Stimulated activated naive B cell treated with anti-CD40 and anti-IgM and Interleukin-4, amounts not matched to agents 10 μg/mL and 1 μg/mL and 100 μg/mL, for 72 hours (primary cell): ENCODE measurements around the gene MGAT4A.
"Not testable (repeated sequence)": the region's sequence is repeated elsewhere in the genome, so short reads cannot be mapped to it uniquely, and the experiment has no call there.

ENCODE experiments used
- ATAC-seq, 2 donors: fragments of 150-1000 bp; cut with Tn5 transposase; replicated peaks; 2 replicates each; pipeline ENCODE4 v1.10.0; 2021; ENCODE audit warnings: moderate library complexity in 1 of 2
- DNase-seq: peaks from one replicate; pipeline ENCODE4 v3.0.0; 2021
- H3K27ac Mint-ChIP-seq: one replicate; pipeline ENCODE4 v1.8.0; 2022; ENCODE audit warnings: mild to moderate bottlenecking, mixed read lengths
- H3K27me3 Mint-ChIP-seq, 2 donors: one replicate each; pipeline ENCODE4 v1.8.0; 2022; ENCODE audit warnings: mixed read lengths in 2 of 2
- H3K36me3 Mint-ChIP-seq, 2 donors: one replicate each; pipeline ENCODE4 v1.8.0; 2022; ENCODE audit warnings: mixed read lengths in 2 of 2, mild to moderate bottlenecking in 1 of 2
- H3K4me1 Mint-ChIP-seq, 2 donors: one replicate each; pipeline ENCODE4 v1.8.0; 2022; ENCODE audit warnings: mixed read lengths in 2 of 2, mild to moderate bottlenecking in 1 of 2
- H3K4me3 Mint-ChIP-seq, 2 donors: one replicate each; pipeline ENCODE4 v1.8.0; 2022; ENCODE audit warnings: mild to moderate bottlenecking in 2 of 2, mixed read lengths in 2 of 2, moderate library complexity in 1 of 2
- H3K9me3 Mint-ChIP-seq, 2 donors: one replicate each; pipeline ENCODE4 v1.8.0; 2022; ENCODE audit warnings: mixed read lengths in 2 of 2, mild to moderate bottlenecking in 1 of 2

The MGAT4A gene

DNA sequence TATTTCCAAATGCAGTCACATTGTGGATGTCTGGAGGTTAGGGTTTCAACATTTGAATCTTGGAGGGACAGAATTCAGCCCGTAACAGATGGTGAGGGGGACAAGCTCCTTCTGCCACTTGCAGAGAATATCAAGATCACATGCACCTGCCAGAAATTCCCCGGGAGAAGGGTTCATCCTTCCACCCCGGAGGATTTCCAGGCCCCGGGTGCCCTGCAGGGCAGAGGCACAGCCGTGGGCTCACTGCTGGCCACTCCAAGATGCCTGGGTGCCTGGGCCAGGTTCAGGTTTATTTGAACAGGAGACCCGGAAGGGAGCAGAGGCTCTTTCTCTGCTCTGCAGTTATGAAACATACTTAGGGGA is 38.2 kb upstream of the MGAT4A start:
- peaks cover 0 to 1% of the 10 kb centered on the region in 2 donors for H3K9me3 Mint-ChIP-seq
- no peak overlapping the region for H3K4me3 Mint-ChIP-seq
- DNase-seq: no peak
- ATAC-seq: no peak
- peaks cover 34 to 41% of the 10 kb centered on the region in 2 donors for H3K4me1 Mint-ChIP-seq
- no peak overlapping the region for H3K27ac Mint-ChIP-seq
- peaks cover 0 to 4% of the 10 kb centered on the region in 2 donors for H3K36me3 Mint-ChIP-seq
- peaks cover 52 to 73% of the 10 kb centered on the region in 2 donors for H3K27me3 Mint-ChIP-seq

DNA sequence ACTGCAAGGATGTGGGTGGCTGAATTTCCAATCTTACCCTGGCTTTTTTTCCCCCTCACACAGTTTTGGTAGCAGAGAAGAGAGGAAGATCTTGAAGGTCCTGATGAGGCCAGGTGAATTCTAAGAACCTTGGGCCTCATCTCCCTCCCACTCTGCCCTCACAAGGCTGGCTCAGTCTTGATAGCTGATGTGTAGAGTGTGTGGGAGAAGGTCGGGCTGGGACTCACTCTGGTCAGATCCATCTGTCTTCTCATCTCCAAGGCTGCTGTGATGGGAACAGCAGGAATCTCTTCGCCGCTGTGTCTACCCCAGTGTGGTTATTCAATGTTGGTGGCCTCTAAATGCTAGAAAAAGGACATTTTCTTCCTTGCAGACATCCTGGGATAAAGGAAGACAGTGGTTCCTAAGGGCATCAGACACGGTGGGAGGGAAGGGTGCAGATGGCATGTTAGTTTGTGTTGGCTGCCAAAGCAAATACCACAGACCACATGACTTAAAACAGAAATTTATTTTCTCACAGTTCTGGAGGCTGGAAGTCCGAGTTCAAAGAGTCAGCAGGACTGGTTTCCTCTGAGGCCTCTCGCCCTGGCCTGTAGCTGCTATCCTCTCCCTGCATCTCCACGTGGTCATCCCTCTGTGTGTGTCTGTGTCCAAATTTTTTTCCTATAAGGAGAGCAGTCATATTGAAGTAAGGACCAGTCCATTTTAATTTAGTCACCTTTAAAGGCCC is 37.6 kb upstream of the MGAT4A start:
- peaks cover 0 to 1% of the 10 kb centered on the region in 2 donors for H3K9me3 Mint-ChIP-seq
- ATAC-seq (no peak), DNase-seq (no peak)
- no peak overlapping the region for H3K4me3 Mint-ChIP-seq
- no peak overlapping the region for H3K27ac Mint-ChIP-seq
- H3K36me3 Mint-ChIP-seq: peaks cover 0 to 4% of the 10 kb centered on the region in 2 donors
- H3K4me1 Mint-ChIP-seq: peaks cover 37 to 47% of the 10 kb centered on the region in 2 donors
- H3K27me3 Mint-ChIP-seq: peaks cover 52 to 71% of the 10 kb centered on the region in 2 donors

DNA sequence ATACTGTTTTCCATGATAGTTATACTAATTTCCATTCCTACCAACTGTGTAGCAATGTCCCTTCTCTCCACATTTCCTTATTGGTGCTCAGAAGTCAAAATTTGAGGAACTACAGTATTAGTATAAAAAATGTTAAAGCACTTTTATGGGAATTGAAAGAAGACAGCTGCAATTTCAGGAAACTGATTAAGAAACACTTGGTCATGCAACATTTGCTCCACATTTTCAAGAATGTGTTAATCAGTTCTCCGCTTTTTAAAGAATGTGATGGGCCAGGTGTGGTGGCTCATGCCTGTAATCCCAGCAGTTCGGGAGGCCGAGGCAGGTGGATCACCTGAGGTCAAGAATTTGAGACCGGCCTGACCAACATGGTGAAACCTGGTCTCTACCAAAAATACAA is 33.6 kb upstream of the MGAT4A start:
- H3K4me1 Mint-ChIP-seq: peaks cover 37 to 68% of the 10 kb centered on the region in 2 donors
- H3K36me3 Mint-ChIP-seq: no peaks in the 10 kb centered on the region
- H3K4me3 Mint-ChIP-seq: no peak overlapping the region
- peaks cover 22 to 35% of the 10 kb centered on the region in 2 donors for H3K27me3 Mint-ChIP-seq
- H3K9me3 Mint-ChIP-seq: no peaks in the 10 kb centered on the region
- ATAC-seq: no peak
- no peak for DNase-seq
- no peak overlapping the region for H3K27ac Mint-ChIP-seq

DNA sequence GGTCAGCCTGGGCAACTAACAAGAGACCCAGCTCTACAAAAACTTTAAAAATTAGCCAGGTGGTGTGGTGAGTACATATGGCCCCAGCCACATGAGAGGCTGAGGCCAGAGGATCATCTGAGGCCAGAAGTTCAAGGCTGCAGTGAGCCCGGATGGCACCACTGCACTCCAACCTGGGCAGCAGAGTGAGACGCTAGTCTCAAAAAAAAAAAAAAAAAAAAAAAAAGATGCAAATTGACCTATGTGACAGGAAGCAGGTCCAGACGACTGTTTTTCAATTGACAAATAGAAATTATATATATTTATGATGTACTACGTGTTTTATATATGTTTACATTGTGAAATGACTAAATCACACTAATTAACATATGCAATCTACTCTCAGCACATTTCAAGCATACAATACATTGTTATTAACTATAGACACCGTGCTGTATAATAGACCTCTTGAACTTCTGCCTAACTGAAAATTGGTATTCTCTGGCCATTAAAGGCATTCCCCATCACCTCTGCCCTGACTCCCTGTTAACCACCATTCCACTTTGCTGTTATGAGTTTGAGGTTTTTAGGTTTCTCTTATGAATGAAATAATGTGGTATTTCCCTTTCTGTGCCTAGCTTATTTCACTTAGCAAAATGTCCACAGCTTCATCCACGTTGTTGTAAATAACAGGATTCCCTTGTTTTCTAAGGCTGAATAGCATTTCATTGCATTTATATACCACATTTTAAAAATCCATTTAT is 32.4 kb upstream of the MGAT4A start:
- no peak for DNase-seq
- Mint-ChIP-seq H3K27me3 (peaks cover 14 to 26% of the 10 kb centered on the region in 2 donors), H3K36me3 (no peaks in the 10 kb centered on the region), H3K27ac (no peak overlapping the region), H3K9me3 (no peaks in the 10 kb centered on the region), H3K4me1 (peaks cover 36 to 79% of the 10 kb centered on the region in 2 donors), H3K4me3 (no peak overlapping the region)
- ATAC-seq: no peak

DNA sequence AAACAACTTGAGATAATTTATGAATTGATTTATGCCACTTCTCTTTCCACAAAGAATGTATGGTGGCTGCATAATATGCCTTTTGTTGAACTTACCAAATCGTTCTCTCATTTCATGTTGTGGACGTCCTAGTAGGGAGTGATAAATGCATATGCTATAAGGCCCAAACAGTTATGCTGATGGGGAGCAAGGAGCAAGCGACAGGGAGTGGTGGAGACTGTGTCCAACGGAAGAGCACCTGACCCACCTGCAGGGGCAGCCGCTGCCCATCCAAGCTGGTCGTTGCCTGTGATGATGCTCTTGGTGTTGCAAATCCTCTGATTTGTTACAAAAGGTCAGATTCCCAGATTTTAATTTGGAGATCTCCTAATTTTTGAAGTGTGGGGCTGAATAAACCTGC is 31.0 kb upstream of the MGAT4A start:
- peaks cover 0 to 4% of the 10 kb centered on the region in 2 donors for H3K36me3 Mint-ChIP-seq
- no peak for ATAC-seq

DNA sequence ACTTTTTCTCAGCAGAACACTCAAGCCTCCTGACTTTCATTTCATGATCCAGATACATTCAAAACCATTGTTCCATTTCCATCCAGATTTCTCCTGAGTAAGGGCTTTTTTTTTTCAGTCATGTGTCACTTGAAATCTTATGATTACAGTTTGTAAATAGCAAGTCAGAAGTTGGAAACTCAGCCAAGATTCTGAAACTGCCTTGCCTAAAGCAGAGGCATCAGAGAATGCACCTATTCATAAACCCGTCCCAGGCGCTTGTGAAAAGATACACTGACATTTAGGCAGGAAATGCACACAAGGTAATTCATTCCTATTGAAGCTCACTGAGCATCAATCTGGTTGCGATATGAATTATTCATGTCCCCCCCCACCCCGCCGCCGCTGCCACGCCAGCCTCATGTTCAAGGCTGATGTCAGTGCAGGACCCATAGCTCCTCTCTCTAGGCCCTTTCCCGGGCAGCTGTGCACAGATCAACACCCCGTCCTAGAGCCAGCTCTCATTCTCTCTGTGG is 30.4 kb upstream of the MGAT4A start:
- H3K36me3 Mint-ChIP-seq: peaks cover 0 to 4% of the 10 kb centered on the region in 2 donors
- H3K9me3 Mint-ChIP-seq: peaks cover 0 to 4% of the 10 kb centered on the region in 2 donors
- H3K27ac Mint-ChIP-seq: no peak overlapping the region
- H3K4me3 Mint-ChIP-seq: no peak overlapping the region
- ATAC-seq (no peak), DNase-seq (no peak)
- peaks cover 43 to 88% of the 10 kb centered on the region in 2 donors for H3K4me1 Mint-ChIP-seq
- peaks cover 6 to 7% of the 10 kb centered on the region in 2 donors for H3K27me3 Mint-ChIP-seq

More for the DNA sequence above, 31.0 kb upstream of the MGAT4A start:
- Mint-ChIP-seq H3K27ac (no peak overlapping the region), H3K4me3 (no peak overlapping the region), H3K9me3 (peaks cover 0 to 4% of the 10 kb centered on the region in 2 donors), H3K27me3 (peaks cover 10 to 12% of the 10 kb centered on the region in 2 donors), H3K4me1 (peaks cover 45 to 93% of the 10 kb centered on the region in 2 donors)
- DNase-seq: no peak

DNA sequence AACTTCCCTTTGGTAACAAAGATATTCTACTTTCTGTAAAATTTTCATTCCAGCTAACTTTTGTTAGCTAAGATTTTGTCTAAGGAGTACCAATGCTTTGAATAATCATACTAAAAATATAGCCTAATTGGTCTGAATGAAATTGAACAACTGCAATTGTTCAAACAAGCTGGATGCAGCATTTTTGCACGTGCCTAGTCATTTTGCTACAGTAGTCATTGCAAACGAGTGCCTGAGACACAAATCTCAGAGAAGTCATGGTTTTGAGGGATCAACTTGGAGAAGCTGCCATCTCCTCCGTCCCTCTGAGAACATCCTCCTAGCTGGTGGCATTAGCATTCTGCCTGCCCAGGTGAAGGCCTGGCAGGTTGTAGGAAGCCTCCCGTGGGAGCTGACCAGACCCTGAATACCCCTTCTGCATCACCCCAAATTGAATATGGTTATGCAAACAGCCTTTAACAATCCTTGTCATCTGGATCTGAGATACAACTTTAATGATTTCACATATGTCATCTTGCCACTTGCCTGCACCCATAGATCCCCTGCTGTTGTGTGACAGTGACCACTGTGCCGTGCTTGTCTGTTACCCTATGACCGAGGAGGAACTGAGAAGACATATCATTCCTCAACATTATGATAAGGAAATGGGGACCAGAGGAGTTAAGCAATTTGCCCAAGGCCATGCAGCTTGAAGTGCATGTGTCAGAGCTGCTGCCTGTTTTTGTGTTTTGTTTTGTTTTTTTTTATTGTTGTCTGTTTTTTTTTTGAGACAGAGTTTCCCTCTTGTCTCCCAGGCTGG is 29.1 kb upstream of the MGAT4A start:
- no peaks in the 10 kb centered on the region for H3K27me3 Mint-ChIP-seq
- no peak overlapping the region for H3K4me3 Mint-ChIP-seq
- peaks cover 0 to 4% of the 10 kb centered on the region in 2 donors for H3K36me3 Mint-ChIP-seq
- H3K27ac Mint-ChIP-seq: no peak overlapping the region
- H3K4me1 Mint-ChIP-seq: peaks cover 37 to 79% of the 10 kb centered on the region in 2 donors
- H3K9me3 Mint-ChIP-seq: peaks cover 0 to 4% of the 10 kb centered on the region in 2 donors
- ATAC-seq (peak; percentile 65 to 67), DNase-seq (no peak)

DNA sequence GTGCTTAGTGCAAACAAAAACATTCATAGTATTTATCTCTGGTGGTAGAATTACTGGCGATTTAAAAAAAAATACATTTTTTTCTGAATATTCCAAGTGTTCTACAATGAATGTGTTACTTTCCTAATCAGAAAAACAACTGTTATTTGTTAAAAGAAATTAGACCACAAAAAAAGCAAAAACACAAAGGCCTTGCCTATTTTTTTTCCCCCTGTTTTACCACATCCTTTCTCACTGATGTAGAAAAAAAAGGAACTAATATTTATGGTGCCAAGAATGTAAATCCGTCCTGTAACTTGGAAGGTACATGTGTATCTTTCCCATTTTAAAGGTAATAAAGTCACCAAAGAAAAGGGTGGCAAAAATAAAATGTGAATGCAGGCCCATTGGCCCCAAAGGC is 28.4 kb upstream of the MGAT4A start:
- Mint-ChIP-seq H3K4me3 (no peak overlapping the region), H3K9me3 (peaks cover 0 to 4% of the 10 kb centered on the region in 2 donors), H3K27me3 (no peaks in the 10 kb centered on the region), H3K4me1 (peaks cover 34 to 72% of the 10 kb centered on the region in 2 donors), H3K36me3 (peaks cover 0 to 4% of the 10 kb centered on the region in 2 donors), H3K27ac (peak overlapping the region; percentile 37)
- ATAC-seq (peak; percentile 21 to 28), DNase-seq (no peak)

DNA sequence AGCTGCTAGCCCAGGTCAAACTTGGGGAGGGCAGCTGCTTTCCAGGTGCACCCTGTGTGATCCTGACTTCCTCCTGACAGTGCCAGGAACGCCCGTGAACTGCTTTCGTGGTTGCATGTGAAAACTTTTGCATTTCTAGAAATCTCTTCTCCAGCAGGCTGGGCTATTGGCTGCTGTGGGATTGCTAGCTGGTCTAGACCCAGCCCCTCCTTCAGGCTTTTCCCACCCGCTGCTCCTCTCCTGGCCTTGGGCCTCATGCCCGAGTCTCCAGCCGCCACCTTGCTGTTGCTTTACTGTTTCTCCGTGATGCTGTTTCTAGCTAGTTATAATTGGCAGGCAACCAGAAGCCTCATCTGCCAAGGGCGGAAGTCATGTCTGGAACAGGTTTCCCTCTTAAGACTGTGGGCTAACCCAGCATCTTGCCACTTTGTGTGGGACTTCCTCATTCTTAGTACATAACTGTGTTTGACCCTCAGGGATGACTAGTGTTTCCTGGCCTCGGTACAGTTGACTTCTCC is 27.0 kb upstream of the MGAT4A start:
- H3K4me3 Mint-ChIP-seq: peak overlapping the region; percentile 76 to 80
- DNase-seq: peak; percentile 64
- H3K27me3 Mint-ChIP-seq: peaks cover 0 to 7% of the 10 kb centered on the region in 2 donors
- ATAC-seq: peak; percentile 97
- H3K4me1 Mint-ChIP-seq: peaks cover 32 to 58% of the 10 kb centered on the region in 2 donors
- H3K27ac Mint-ChIP-seq: peak overlapping the region; percentile 91
- H3K9me3 Mint-ChIP-seq: peaks cover 0 to 4% of the 10 kb centered on the region in 2 donors
- peaks cover 0 to 4% of the 10 kb centered on the region in 2 donors for H3K36me3 Mint-ChIP-seq

DNA sequence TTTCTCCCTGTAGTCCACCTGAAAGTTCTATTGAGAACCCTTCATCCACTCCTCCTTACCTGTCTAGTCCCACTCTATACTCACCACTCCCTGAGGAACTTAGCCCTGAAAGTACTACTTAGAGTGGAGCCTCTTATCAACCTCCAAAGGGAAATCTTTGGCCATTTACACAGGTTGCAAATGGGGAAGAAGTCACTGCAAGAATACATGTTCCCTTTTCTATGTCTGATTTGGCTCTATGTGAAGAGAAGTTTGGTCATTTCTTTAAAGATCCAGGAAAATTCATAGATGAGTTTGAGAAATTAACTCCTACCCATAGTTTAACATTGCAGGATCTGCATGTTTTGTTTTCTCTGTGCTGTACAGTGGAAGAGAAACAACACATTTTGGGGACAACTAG is 22.9 kb upstream of the MGAT4A start:
- peaks cover 0 to 4% of the 10 kb centered on the region in 2 donors for H3K36me3 Mint-ChIP-seq
- H3K9me3 Mint-ChIP-seq: peaks cover 0 to 4% of the 10 kb centered on the region in 2 donors
- peaks cover 19 to 21% of the 10 kb centered on the region in 2 donors for H3K27me3 Mint-ChIP-seq
- ATAC-seq (no peak), DNase-seq (no peak)
- H3K27ac Mint-ChIP-seq: no peak overlapping the region
- H3K4me1 Mint-ChIP-seq: peaks cover 16 to 26% of the 10 kb centered on the region in 2 donors
- no peak overlapping the region for H3K4me3 Mint-ChIP-seq

DNA sequence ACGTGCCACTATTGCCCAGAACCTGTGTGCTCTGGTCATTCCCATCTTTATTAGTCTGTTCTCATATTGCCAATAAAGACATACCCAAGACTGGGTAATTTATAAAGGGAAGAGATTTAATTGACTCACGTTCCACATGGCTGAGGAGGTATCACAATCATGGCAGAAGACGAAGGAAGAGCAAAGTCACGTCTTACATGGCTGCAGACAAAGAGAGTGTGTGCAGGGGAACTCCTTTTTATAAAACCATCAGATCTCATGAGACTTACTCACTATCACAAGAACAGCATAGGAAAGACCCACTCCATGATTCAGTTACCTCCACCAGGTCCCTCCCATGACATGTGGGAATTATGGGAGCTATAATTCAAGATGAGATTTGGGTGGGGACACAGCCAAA is 21.8 kb upstream of the MGAT4A start:
- H3K9me3 Mint-ChIP-seq, DNase-seq, H3K4me3 Mint-ChIP-seq, H3K36me3 Mint-ChIP-seq, H3K27ac Mint-ChIP-seq, ATAC-seq: not testable (repeated sequence)
- H3K27me3 Mint-ChIP-seq: peaks cover 19 to 21% of the 10 kb centered on the region in 2 donors
- H3K4me1 Mint-ChIP-seq: peaks cover 14 to 19% of the 10 kb centered on the region in 2 donors

DNA sequence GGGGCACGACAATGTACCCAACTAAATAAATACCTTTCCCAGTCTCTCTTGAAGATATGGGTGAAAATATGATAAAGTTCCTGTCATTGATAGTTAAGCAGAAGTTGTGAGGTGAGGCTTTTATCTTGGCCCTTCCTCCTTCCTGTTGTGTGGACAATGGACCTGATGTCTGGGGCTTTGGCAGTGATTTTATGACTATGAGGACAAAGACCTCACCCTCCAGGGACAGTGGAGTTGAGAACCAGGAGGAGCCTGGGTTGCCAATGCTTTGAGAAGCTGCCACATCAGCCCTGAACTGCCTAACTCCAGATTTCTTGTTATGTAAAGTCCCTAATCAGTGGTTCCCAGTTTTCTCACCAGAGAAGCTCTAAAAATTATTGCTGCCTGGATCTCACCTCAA is 20.8 kb upstream of the MGAT4A start:
- Mint-ChIP-seq H3K4me1 (peaks cover 10 to 11% of the 10 kb centered on the region in 2 donors), H3K27ac (peak overlapping the region; percentile 38), H3K4me3 (no peak overlapping the region), H3K27me3 (peaks cover 19 to 21% of the 10 kb centered on the region in 2 donors), H3K9me3 (no peaks in the 10 kb centered on the region), H3K36me3 (no peaks in the 10 kb centered on the region)
- DNase-seq: no peak
- ATAC-seq: no peak

DNA sequence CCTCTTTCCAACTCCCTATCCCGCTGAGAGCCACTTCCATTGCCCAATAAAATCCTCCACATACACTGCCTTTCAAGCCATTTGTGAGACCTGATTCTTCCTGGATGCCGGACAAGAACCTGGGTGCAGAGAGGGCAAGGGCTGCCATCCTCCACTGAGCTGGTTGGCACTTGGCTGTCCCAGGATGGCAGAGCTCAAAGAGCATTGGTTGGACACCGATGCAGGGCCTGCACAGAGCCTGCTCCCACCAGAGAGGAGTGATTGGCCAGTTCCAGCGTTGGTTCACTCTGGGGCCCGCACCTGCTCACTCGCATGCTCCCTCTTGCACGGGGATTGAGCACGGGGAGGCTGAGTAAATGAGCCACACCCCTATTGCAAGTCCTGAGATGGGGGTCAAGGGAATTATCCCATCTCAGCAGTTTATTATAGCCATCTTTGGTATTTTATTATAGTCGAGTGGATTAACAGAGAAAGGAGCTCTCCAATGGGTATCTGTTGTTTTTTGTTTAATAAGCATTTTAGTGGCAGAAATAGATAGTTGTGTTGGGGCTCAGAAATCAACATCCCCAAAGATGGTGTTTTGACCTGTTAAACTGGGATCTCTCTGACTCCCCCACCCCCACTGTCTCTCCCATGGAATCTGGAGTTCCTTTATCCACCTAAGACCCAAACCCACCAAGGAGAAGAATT is 19.8 kb upstream of the MGAT4A start:
- DNase-seq (no peak), ATAC-seq (no peak)
- no peak overlapping the region for H3K27ac Mint-ChIP-seq
- peaks cover 10 to 11% of the 10 kb centered on the region in 2 donors for H3K4me1 Mint-ChIP-seq
- H3K4me3 Mint-ChIP-seq: no peak overlapping the region
- H3K36me3 Mint-ChIP-seq: no peaks in the 10 kb centered on the region
- peaks cover 19 to 21% of the 10 kb centered on the region in 2 donors for H3K27me3 Mint-ChIP-seq
- H3K9me3 Mint-ChIP-seq: no peaks in the 10 kb centered on the region
